Hepatocyte (in vitro differentiated cells): ENCODE results near the gene PDLIM5.

Experiments
- EZH2phosphoT487 ChIP-seq: fragments of 200-600 bp; sonication (generic); IDR thresholded peaks from one replicate; pipeline ENCODE4 v1.6.1; 2018; ENCODE audit warnings: antibody characterized with exemption, mild to moderate bottlenecking, low read depth, moderate library complexity; ENCODE audit not compliant: unreplicated experiment, severe bottlenecking
- TF ChIP-seq, protein P1 (sequence below): fragments of 200-600 bp; sonication (generic); IDR thresholded peaks from 2 replicates; pipeline ENCODE4 v1.5.1; 2016; ENCODE audit warnings: antibody characterized with exemption, mild to moderate bottlenecking; ENCODE audit not compliant: poor library complexity

DNA sequence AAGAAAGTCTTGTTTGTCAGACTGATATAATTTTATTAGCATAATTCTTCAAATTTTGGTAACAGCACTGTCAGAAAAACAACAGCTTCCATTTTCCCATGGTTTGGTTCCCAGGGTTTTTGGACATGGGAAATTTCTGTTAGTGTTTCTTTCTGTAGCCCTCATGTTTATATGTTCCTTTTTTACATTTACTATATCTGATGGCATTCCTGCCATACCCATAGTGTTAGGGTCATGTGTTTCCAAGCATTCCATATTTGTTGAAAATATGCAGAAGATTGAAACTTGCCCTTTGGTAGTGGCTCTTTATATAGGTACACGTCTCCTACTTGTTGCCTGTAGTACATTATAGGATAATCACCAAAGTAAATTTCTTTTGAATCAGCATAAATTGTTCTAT lies 65.8 kb downstream of the PDLIM5 start:
- TF ChIP-seq, protein P1, sequence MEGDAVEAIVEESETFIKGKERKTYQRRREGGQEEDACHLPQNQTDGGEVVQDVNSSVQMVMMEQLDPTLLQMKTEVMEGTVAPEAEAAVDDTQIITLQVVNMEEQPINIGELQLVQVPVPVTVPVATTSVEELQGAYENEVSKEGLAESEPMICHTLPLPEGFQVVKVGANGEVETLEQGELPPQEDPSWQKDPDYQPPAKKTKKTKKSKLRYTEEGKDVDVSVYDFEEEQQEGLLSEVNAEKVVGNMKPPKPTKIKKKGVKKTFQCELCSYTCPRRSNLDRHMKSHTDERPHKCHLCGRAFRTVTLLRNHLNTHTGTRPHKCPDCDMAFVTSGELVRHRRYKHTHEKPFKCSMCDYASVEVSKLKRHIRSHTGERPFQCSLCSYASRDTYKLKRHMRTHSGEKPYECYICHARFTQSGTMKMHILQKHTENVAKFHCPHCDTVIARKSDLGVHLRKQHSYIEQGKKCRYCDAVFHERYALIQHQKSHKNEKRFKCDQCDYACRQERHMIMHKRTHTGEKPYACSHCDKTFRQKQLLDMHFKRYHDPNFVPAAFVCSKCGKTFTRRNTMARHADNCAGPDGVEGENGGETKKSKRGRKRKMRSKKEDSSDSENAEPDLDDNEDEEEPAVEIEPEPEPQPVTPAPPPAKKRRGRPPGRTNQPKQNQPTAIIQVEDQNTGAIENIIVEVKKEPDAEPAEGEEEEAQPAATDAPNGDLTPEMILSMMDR: no peak
- TF ChIP-seq EZH2phosphoT487: no peak
